HT-29 (cell line): Measurements from ENCODE around the gene MED13. TPM values are rescaled to one million over a fixed set of nuclear protein-coding genes. Genes with fewer than 3 reads are reported as not detected.
"Not testable (repeated sequence)": the region's sequence is repeated elsewhere in the genome, so short reads cannot be mapped to it uniquely, and the experiment has no call there.

ENCODE experiments used
- DNase-seq: peaks from one replicate; pipeline ENCODE4 v3.0.0-alpha.2; 2015; ENCODE audit warnings: low spot score
- total RNA-seq: library from RNA; depleted of rRNA; stranded (reverse); fragments of >200 nt; shearing (Covaris generic); gene quantifications from 2 replicates; pipeline ENCODE4 v1.2.3, GENCODE V29; 2014; rRNA removed

Gene MED13
- total RNA-seq, 1 experiment from 2014 or later = 24.2 TPM

DNA sequence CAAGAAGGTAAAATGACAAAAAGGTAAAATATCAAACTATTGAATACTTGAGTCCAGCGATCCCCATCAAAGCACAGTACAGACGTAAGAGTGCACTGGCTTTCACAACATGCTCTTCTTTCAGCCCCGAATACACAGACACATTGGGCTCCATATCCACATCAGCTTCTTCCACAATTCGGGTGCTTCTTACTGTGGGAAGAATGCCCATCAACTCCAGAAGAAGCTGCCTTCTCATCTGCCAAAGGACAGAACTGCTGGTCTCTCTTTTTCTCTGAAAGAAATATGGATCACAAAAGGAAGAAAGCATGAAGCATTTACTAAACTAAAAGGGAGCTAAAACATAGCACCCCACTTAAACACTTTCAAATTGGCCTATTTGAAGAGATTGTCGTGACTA lies 157.7 kb downstream of the MED13 start:
- no peak for DNase-seq

DNA sequence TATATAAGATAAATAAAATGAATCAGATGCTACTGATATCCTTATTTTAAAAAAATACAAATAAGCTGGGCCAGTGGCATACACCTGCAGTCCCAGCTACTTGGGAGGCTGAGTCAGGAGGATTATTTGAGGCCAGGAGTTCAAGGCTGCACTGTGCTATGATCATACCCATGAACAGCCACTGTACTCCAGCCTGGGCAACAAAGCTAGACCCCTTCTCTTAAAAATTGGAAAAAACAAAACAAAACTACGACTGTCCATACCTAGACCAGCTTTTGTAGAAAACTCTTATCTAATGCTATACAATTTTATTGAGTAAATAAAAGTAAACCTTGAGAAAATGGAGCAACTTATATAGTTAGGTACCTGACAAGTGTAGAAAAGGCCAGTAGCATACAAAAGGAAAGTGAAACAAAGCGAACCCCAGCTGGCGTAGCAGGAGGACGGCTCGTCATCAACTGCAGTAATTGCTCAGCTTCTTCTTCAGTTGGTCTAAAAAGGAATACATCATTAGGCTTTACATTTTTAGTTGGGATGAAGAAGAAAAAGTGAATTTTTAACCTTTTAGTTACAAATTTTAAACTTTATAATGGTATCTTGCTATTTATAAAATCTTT lies 160.9 kb downstream of the MED13 start:
- no peak for DNase-seq

DNA sequence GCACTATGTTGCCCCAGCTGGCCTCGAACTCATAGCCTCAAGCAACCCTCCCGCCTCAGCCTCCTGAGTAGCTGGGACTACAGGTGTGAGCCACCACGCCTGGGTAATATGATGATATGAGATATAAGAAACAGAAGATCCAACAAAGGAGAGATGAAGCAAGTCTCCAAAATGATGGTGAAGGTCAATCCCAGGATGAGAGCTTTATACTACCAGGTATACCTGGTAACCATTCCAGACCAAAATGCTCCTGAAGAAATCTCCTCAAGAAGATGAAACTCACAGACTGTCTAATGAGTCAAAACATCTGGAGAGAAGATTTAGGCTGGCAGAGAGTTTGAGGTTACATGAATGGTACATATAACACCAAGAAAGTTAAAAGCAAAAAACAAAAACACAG lies 161.8 kb downstream of the MED13 start:
- no peak for DNase-seq

DNA sequence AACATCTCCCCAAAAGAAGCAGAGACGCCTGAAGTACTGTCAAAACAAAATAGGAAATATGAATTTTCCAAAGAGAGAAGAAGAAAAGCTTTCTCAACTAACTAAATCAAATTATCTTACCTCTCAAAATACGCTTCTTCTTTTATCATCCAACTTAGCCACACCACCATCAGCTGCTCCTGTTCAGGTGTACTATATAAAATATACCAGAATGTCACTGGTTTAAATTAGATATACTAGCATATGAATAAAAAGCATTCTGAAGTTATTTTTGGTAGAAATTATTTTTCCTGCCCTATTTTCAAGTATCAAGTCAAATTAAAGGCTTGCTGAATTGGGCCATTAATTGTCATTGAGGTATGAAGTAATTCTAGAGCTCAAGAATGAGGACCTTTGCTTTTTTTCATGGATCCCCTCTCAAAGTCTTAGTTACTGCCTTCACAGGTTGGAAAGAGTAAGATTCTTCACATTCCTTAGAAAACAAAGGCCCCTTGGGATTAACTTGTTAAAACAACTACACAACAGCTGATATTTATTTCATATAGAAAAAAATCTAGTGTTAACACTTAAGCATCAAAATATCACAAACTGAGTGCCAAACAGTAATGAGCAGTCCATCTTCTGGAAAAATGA lies 167.4 kb downstream of the MED13 start:
- DNase-seq = no peak

DNA sequence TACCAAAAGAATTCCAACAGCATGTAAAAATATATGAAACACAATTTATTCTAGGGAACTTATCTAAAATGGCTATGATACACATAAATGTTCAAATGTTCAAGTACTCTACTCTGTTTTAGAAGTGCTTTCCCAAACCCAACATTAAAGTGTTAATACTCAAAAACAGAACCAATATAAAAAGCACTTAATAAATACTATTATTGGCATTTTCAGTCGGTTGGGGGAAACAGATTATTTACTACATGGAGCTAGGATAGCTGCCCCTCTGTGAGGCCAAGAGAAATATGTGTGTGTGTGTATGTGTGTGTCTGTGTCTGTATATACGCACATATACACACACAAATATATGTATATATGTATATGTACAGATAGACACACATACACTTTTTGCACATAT lies 169.7 kb downstream of the MED13 start:
- DNase-seq = no peak

DNA sequence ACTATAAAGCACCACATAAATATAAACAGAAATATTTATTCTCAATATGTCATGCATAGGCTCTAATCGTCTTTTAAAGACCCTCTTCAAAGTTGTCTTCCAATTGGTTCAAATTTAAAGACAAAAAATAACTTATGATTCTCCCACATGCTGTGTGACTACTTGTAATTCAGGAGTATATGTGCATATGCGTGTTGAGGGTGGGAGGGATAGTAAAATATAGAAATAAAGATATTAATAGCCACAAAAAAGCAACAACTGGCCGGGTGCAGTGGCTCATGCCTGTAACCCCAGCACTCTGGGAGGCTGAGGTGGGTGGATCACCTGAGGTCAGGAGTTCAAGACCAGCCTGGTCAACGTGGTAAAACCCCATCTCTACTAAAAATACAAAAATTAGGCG lies 170.8 kb downstream of the MED13 start:
- not testable (repeated sequence) for DNase-seq

Other genes with a start within 250 kb of the MED13 start
- 4.1 and 4.8 TPM in 2 replicates for gene BRIP1, start 201.8 kb downstream of the MED13 start, total RNA-seq
- gene INTS2, start 137.3 kb downstream of the MED13 start, total RNA-seq = 4.7 and 5.3 TPM in 2 replicates